Kidney epithelial cell (primary cell): ENCODE results near the gene TRAPPC3. TPM values are rescaled to one million over a fixed set of nuclear protein-coding genes. Genes with fewer than 3 reads are reported as not detected.
A peak's percentile ranks its signal among the peaks of the same experiment; 100 is the strongest.

Experiments used
- DNase-seq: peaks from one replicate; pipeline ENCODE4 v3.0.0-alpha.2; 2010; ENCODE audit warnings: low read depth
- H3K27me3 ChIP-seq: 2 replicates; pipeline ENCODE4 v1.6.0; 2011; ENCODE audit warnings: low read length; ENCODE audit not compliant: control insufficient read depth, insufficient read depth
- H3K36me3 ChIP-seq: 2 replicates; pipeline ENCODE4 v1.5.1; 2011; ENCODE audit warnings: low read length; ENCODE audit not compliant: control insufficient read depth, insufficient read depth
- H3K4me3 ChIP-seq: 2 replicates; pipeline ENCODE4 v1.5.1; 2011; ENCODE audit warnings: low read depth, mild to moderate bottlenecking, control low read depth, low read length
- CTCF ChIP-seq: IDR thresholded peaks from 2 replicates; pipeline ENCODE4 v1.5.1; 2011; ENCODE audit warnings: mild to moderate bottlenecking, moderate library complexity, low read length, control low read depth, inconsistent platforms; ENCODE audit not compliant: insufficient read depth, poor library complexity, severe bottlenecking
- total RNA-seq: library from RNA; depleted of rRNA; stranded (reverse); fragments of >200 nt; gene quantifications from 2 replicates; pipeline ENCODE4 v1.2.3, GENCODE V29; 2015

Gene TRAPPC3
- total RNA-seq, 1 donor from 2014 or later = 105 TPM

GRCh38 chr1:36174713-36175112 is 25.4 kb upstream of the TRAPPC3 start:
- H3K36me3 ChIP-seq = peaks cover 8% of the 10 kb centered on the region
- H3K27me3 ChIP-seq = no peaks in the 10 kb centered on the region
- no peak for TF ChIP-seq CTCF

GRCh38 chr1:36172983-36173382 is 23.7 kb upstream of the TRAPPC3 start:
- H3K36me3 ChIP-seq = peaks cover 5% of the 10 kb centered on the region
- no peaks in the 10 kb centered on the region for H3K27me3 ChIP-seq
- H3K4me3 ChIP-seq = no peak overlapping the region
- peak; percentile 75 for DNase-seq
- no peak for TF ChIP-seq CTCF

More at GRCh38 chr1:36174713-36175112, 25.4 kb upstream of the TRAPPC3 start:
- DNase-seq = no peak
- no peak overlapping the region for H3K4me3 ChIP-seq

- no peak overlapping the region for H3K4me3 ChIP-seq
- no peak for TF ChIP-seq CTCF
- DNase-seq = no peak
- no peaks in the 10 kb centered on the region for H3K27me3 ChIP-seq
- peaks cover 5% of the 10 kb centered on the region for H3K36me3 ChIP-seq
Observed at GRCh38 chr1:36172017-36172747, 22.9 kb upstream of the TRAPPC3 start.

- Histone ChIP-seq H3K27me3 (no peaks in the 10 kb centered on the region), H3K36me3 (peaks cover 5% of the 10 kb centered on the region), H3K4me3 (no peak overlapping the region)
- no peak for TF ChIP-seq CTCF
- no peak for DNase-seq
Observed at GRCh38 chr1:36170643-36171412, 21.5 kb upstream of the TRAPPC3 start.

GRCh38 chr1:36168514-36168913 is 19.2 kb upstream of the TRAPPC3 start:
- Histone ChIP-seq H3K27me3 (no peaks in the 10 kb centered on the region), H3K4me3 (no peak overlapping the region), H3K36me3 (peaks cover 4% of the 10 kb centered on the region)
- no peak for TF ChIP-seq CTCF
- no peak for DNase-seq
